HEK293T (cell line): ENCODE measurements around the gene VAV2.

ENCODE experiments used
- CTCF ChIA-PET: fragments of 350-600 bp; formaldehyde crosslinking; extraction: SDS; loops from one replicate; lab custom pipeline; 2021; ENCODE audit warnings: antibody characterized with exemption, inconsistent platforms; lab: Yijun Ruan, JAX
- POLR2A ChIA-PET: fragments of 350-600 bp; formaldehyde crosslinking; extraction: SDS; loops from one replicate; lab custom pipeline; 2020; ENCODE audit warnings: antibody characterized with exemption, inconsistent platforms; lab: Yijun Ruan, JAX
- DNase-seq: peaks from one replicate; pipeline ENCODE4 v3.0.0; 2012; ENCODE audit warnings: mixed read lengths; ENCODE audit errors: extremely low spot score
- ARNT ChIP-seq: fragments of 450-650 bp; IDR thresholded peaks from 2 replicates; pipeline ENCODE4 v1.6.1; 2017; ENCODE audit warnings: mild to moderate bottlenecking
- BHLHE40 ChIP-seq: fragments of 450-650 bp; IDR thresholded peaks from 2 replicates; pipeline ENCODE4 v1.6.1; 2016; ENCODE audit warnings: mild to moderate bottlenecking, moderate library complexity, borderline replicate concordance
- CTBP1 ChIP-seq: fragments of 450-650 bp; IDR thresholded peaks from 2 replicates; pipeline ENCODE4 v1.6.1; 2016; ENCODE audit warnings: borderline replicate concordance
- ELF4 ChIP-seq: fragments of 450-650 bp; IDR thresholded peaks from 2 replicates; pipeline ENCODE4 v1.6.1; 2017; ENCODE audit warnings: antibody characterized with exemption
- FOXA1 ChIP-seq: fragments of 450-650 bp; IDR thresholded peaks from 2 replicates; pipeline ENCODE4 v1.6.1; 2016; ENCODE audit warnings: mild to moderate bottlenecking
- FOXK2 ChIP-seq: fragments of 450-650 bp; IDR thresholded peaks from 2 replicates; pipeline ENCODE4 v1.6.1; 2016; ENCODE audit warnings: mild to moderate bottlenecking
- FOXM1 ChIP-seq: fragments of 450-650 bp; IDR thresholded peaks from 2 replicates; pipeline ENCODE4 v1.6.1; 2017; ENCODE audit warnings: mild to moderate bottlenecking, borderline replicate concordance
- HDGF ChIP-seq: fragments of 450-650 bp; IDR thresholded peaks from 2 replicates; pipeline ENCODE4 v1.6.1; 2017; ENCODE audit warnings: antibody characterized with exemption, borderline replicate concordance
- L3MBTL2 ChIP-seq: fragments of 450-650 bp; conservative IDR thresholded peaks from 2 replicates; pipeline ENCODE4 v1.6.1; 2016; ENCODE audit warnings: mild to moderate bottlenecking
- LEF1 ChIP-seq: fragments of 450-650 bp; IDR thresholded peaks from 2 replicates; pipeline ENCODE4 v1.6.1; 2017; ENCODE audit warnings: mild to moderate bottlenecking, borderline replicate concordance
- NFRKB ChIP-seq: fragments of 450-650 bp; IDR thresholded peaks from 2 replicates; pipeline ENCODE4 v1.6.1; 2016; ENCODE audit warnings: mild to moderate bottlenecking, moderate library complexity
- SP1 ChIP-seq: fragments of 450-650 bp; IDR thresholded peaks from 2 replicates; pipeline ENCODE4 v1.6.1; 2017
- SUZ12 ChIP-seq: fragments of 450-650 bp; IDR thresholded peaks from 2 replicates; pipeline ENCODE4 v1.6.1; 2016; ENCODE audit warnings: mild to moderate bottlenecking
- TARDBP ChIP-seq: fragments of 450-650 bp; IDR thresholded peaks from 2 replicates; pipeline ENCODE4 v1.6.1; 2016
- ZNF384 ChIP-seq: fragments of 450-650 bp; IDR thresholded peaks from 2 replicates; pipeline ENCODE4 v1.6.1; 2016
- TF ChIP-seq, protein P1 (sequence below): fragments of 450-650 bp; IDR thresholded peaks from 2 replicates; pipeline ENCODE4 v1.6.1; 2016

Gene VAV2

DNA sequence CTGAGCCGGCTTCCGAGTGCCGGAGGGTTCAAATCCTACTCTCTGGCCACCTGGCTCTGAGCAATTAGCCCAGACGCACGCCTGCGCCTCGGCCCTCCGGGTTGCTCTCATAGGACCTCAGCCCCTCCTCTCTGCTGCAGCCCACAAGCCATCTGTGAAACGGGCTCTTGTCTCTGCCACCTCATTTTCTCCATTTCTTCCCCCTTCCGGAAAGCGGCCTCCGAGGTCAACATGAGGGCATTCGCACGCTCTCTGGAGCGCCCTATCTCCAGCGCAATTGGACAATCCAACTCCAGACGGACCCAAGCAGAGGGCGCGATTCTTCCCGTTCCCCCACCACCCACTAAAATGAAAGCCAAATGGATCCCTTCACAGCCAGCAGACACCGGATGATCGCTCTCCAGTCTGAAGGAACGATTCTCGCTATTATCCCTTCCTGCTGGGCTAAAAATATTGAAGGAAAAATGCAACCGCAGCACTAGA is 41.5 kb downstream of the VAV2 start:
- POLR2A ChIA-PET: no interaction called here
- TF ChIP-seq NFRKB: no peak
- TF ChIP-seq ELF4: no peak
- TF ChIP-seq FOXM1: no peak
- no peak for TF ChIP-seq HDGF
- TF ChIP-seq FOXK2: no peak
- no peak for TF ChIP-seq SUZ12
- TF ChIP-seq L3MBTL2: no peak
- CTCF ChIA-PET: no interaction called here
- no peak for DNase-seq

DNA sequence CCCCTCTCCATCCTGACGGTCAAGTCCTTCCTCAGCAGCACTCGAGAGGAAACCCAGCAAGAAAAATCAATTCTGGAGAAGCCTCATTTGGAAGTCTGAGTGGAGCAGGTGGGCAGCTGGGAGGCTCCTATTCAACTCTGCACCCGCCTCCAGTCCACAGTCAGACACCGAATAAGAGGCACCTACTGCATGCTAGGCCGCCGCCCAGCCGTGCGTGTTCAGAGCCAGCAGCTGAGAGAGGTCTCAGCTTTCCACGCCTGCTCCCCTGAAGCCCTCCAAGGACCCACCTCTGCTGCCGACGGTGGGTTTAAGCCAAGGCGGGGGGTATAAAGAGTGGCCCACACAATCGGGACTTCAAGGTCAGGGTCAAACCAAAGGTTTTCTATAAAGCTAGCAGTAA is 41.9 kb downstream of the VAV2 start:
- POLR2A ChIA-PET: no interaction called here
- DNase-seq: no peak
- CTCF ChIA-PET: no interaction called here
- TF ChIP-seq NFRKB: no peak
- TF ChIP-seq, protein P1, sequence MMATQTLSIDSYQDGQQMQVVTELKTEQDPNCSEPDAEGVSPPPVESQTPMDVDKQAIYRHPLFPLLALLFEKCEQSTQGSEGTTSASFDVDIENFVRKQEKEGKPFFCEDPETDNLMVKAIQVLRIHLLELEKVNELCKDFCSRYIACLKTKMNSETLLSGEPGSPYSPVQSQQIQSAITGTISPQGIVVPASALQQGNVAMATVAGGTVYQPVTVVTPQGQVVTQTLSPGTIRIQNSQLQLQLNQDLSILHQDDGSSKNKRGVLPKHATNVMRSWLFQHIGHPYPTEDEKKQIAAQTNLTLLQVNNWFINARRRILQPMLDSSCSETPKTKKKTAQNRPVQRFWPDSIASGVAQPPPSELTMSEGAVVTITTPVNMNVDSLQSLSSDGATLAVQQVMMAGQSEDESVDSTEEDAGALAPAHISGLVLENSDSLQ: no peak
- TF ChIP-seq L3MBTL2: no peak
- no peak for TF ChIP-seq HDGF
- no peak for TF ChIP-seq BHLHE40
- no peak for TF ChIP-seq SUZ12
- no peak for TF ChIP-seq LEF1
- TF ChIP-seq SP1: no peak
- no peak for TF ChIP-seq ZNF384
- TF ChIP-seq FOXA1: no peak
- no peak for TF ChIP-seq ARNT
- no peak for TF ChIP-seq TARDBP
- no peak for TF ChIP-seq CTBP1
- no peak for TF ChIP-seq ELF4
- no peak for TF ChIP-seq FOXK2
- TF ChIP-seq FOXM1: no peak

DNA sequence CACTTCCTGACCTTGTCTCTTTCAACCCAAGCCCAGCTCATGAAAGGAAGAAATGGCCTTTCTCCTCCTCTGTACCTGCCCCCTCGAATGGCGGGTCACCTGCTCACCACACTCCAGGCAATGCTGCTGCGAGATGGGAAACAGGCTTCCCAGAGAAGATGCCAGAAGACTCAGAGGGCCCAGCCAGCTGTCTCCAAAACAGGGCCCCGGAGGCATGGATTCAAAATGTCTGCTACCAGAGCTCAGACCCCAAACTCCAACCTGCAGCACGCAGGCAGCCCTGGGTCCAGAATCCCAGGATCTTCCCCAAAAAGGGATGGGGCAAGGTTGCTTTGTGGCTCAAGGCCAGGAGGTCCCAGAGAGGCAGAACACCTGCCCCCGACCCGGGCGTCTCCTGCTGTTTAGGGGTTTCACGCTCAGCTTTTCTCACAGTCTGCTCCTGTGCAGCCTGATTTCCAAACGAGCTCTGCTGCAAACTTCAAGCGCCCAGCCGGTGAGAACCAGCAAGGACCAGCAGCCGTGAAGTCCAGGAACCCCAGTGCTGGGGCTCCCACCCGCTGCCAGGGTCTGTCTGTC is 42.5 kb downstream of the VAV2 start:
- no peak for DNase-seq
- ChIA-PET POLR2A (no interaction called here), CTCF (no interaction called here)
- no peak for TF ChIP-seq ELF4
- TF ChIP-seq CTBP1: no peak
- no peak for TF ChIP-seq ARNT
- no peak for TF ChIP-seq BHLHE40
- no peak for TF ChIP-seq HDGF
- no peak for TF ChIP-seq TARDBP
- TF ChIP-seq SUZ12: no peak
- TF ChIP-seq, protein P1: no peak
- TF ChIP-seq SP1: no peak
- TF ChIP-seq FOXK2: no peak
- no peak for TF ChIP-seq FOXA1
- no peak for TF ChIP-seq L3MBTL2
- TF ChIP-seq ZNF384: no peak

DNA sequence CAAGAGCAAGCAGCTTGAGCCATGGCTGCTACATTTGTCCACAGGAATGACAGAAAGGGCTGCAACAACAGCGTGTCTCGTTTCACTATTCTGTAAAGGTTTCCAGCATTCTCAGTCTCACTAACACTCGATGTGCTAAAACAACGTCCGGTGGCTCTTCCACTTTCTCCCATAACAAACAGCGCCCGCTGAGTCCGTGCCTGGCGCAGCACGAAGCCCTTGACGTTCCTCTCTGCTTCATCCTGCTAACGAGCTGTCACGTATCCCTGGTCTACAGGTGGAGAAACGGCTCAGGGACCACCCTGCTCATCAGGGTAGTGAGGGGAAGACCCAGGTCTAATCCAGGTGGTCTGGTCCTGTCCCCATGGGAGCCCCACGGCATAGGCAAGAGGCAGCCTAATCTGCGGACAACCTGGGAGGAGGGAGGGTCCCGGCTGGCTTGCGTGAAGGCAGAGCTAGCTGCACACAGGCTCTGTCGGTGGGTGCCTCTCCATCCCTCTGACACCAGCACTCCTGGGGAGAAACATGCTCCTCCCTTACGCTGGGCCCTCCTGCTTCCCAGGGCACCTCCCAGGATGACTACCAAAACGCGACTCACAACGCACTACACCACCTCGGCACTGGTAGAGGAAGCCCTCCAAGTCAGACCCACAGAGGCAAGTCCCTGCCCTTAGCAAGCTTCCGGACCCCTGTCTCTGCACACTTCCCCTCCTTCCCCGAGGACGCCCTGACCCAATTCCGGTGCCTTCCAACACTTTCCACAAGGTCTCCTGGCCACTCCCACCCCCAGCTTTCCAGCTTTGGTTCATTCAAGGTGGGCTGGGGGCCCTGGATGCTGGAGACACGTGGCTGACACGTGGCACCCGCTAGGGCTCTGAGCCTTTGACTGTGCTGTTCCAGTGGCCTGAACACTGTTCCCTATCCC is 43.3 kb downstream of the VAV2 start:
- ChIA-PET CTCF (no interaction called here), POLR2A (no interaction called here)
- TF ChIP-seq HDGF: no peak
- no peak for TF ChIP-seq L3MBTL2
- no peak for TF ChIP-seq SP1
- TF ChIP-seq CTBP1: no peak
- TF ChIP-seq FOXA1: no peak
- TF ChIP-seq ARNT: no peak
- no peak for TF ChIP-seq NFRKB
- TF ChIP-seq FOXK2: no peak
- no peak for TF ChIP-seq ZNF384
- no peak for TF ChIP-seq SUZ12
- TF ChIP-seq LEF1: no peak
- TF ChIP-seq, protein P1: no peak
- no peak for TF ChIP-seq ELF4
- TF ChIP-seq FOXM1: no peak
- no peak for TF ChIP-seq BHLHE40
- no peak for TF ChIP-seq TARDBP
- DNase-seq: no peak

DNA sequence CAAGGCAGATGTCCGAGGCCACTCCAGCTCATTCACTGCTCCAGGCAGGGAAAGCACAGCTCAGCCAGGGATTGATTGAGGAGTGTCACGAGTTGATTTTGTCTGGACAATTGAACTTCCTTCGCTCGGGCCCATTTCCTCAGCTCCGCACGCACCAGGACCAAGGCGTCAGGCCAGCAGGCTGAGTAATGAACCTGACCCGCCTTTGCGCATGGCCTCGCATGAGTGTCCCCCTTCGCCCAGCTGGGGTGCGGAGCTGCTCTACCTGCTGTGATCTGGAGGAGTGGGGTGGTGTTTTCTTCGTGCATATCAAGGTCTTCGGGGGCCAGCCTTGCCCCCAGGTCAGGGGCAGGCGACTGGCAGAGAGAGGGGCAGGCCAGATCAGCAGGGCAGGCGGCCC is 44.0 kb downstream of the VAV2 start:
- ChIA-PET CTCF (no interaction called here), POLR2A (no interaction called here)
- DNase-seq: no peak
- TF ChIP-seq LEF1 (no peak), BHLHE40 (no peak), ARNT (no peak), ZNF384 (no peak), SUZ12 (no peak), HDGF (no peak), TARDBP (no peak)
- TF ChIP-seq, protein P1: no peak
